HUDEP-2 (cell line): ENCODE results near the gene MYO1G.
"Not testable (repeated sequence)": the region's sequence is repeated elsewhere in the genome, so short reads cannot be mapped to it uniquely, and the experiment has no call there.

Experiments
- DNase-seq, 76 experiments: peaks; one replicate each; lab custom pipeline; 2025; ENCODE audit not compliant: unreplicated experiment in 76 of 76; lab: John Stamatoyannopoulos, UW

The MYO1G gene

GRCh38 chr7:44978511-44979366, at the start of gene MYO1G:
MYO1G (minus strand) TSS chr7:44979015; CDS start chr7:44978961, 54 bp downstream.
- DNase-seq = peak in 8 of 76 experiments; percentile 11 to 31 (median 22)

- DNase-seq = no peak
These were observed 49.5 kb upstream of the MYO1G start for GRCh38 chr7:45028138-45028919.

- DNase-seq = no peak
These were observed 48.9 kb upstream of the MYO1G start for GRCh38 chr7:45027774-45028114.

- peak in 6 of 76 experiments; percentile 2 to 45 (median 11) for DNase-seq
These were observed 48.4 kb upstream of the MYO1G start for GRCh38 chr7:45026984-45027773.

GRCh38 chr7:45026013-45026412, 47.2 kb upstream of the MYO1G start:
- DNase-seq = no peak

- not testable (repeated sequence) for DNase-seq
These were observed 46.7 kb upstream of the MYO1G start for GRCh38 chr7:45025473-45025872.

GRCh38 chr7:45024126-45024744, 45.4 kb upstream of the MYO1G start:
- DNase-seq = no peak

- DNase-seq = no peak
These were observed 42.9 kb upstream of the MYO1G start for GRCh38 chr7:45021604-45022296.

- no peak for DNase-seq
These were observed 42.1 kb upstream of the MYO1G start for GRCh38 chr7:45020915-45021314.

GRCh38 chr7:45017253-45017652, 38.4 kb upstream of the MYO1G start:
- no peak for DNase-seq

- no peak for DNase-seq
These were observed 36.5 kb upstream of the MYO1G start for GRCh38 chr7:45015313-45015712.

GRCh38 chr7:45013465-45013967, 34.7 kb upstream of the MYO1G start:
- DNase-seq = no peak

GRCh38 chr7:45007571-45008328, 28.9 kb upstream of the MYO1G start:
- no peak for DNase-seq

- no peak for DNase-seq
These were observed 28.3 kb upstream of the MYO1G start for GRCh38 chr7:45007106-45007505.

GRCh38 chr7:45003789-45004188, 25.0 kb upstream of the MYO1G start:
- no peak for DNase-seq

GRCh38 chr7:45001826-45002225, 23.0 kb upstream of the MYO1G start:
- no peak for DNase-seq

GRCh38 chr7:45001138-45001694, 22.4 kb upstream of the MYO1G start:
- DNase-seq = peak in 51 of 76 experiments; percentile 5 to 72 (median 31)

GRCh38 chr7:45000093-45001032, 21.5 kb upstream of the MYO1G start, which contains the start of gene CCM2:
CCM2 (plus strand) TSS chr7:45000201; CDS start chr7:45000334, 133 bp downstream.
- DNase-seq = peak in 6 of 76 experiments; percentile 4 to 55 (median 40)
